Measurements from ENCODE around the gene UNC45B.
"Not testable (repeated sequence)": the region's sequence is repeated elsewhere in the genome, so short reads cannot be mapped to it uniquely, and the experiment has no call there.

The UNC45B gene, protein sequence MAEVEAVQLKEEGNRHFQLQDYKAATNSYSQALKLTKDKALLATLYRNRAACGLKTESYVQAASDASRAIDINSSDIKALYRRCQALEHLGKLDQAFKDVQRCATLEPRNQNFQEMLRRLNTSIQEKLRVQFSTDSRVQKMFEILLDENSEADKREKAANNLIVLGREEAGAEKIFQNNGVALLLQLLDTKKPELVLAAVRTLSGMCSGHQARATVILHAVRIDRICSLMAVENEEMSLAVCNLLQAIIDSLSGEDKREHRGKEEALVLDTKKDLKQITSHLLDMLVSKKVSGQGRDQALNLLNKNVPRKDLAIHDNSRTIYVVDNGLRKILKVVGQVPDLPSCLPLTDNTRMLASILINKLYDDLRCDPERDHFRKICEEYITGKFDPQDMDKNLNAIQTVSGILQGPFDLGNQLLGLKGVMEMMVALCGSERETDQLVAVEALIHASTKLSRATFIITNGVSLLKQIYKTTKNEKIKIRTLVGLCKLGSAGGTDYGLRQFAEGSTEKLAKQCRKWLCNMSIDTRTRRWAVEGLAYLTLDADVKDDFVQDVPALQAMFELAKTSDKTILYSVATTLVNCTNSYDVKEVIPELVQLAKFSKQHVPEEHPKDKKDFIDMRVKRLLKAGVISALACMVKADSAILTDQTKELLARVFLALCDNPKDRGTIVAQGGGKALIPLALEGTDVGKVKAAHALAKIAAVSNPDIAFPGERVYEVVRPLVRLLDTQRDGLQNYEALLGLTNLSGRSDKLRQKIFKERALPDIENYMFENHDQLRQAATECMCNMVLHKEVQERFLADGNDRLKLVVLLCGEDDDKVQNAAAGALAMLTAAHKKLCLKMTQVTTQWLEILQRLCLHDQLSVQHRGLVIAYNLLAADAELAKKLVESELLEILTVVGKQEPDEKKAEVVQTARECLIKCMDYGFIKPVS

GRCh38 chr17:35147375-35147905 lies at the start of gene UNC45B:
UNC45B (plus strand) TSS chr17:35147817; CDS start chr17:35148264, 447 bp downstream.
- DNase-seq = no peak

GRCh38 chr17:35099908-35100307 lies 47.7 kb upstream of the UNC45B start:
- no peak for DNase-seq

DNA sequence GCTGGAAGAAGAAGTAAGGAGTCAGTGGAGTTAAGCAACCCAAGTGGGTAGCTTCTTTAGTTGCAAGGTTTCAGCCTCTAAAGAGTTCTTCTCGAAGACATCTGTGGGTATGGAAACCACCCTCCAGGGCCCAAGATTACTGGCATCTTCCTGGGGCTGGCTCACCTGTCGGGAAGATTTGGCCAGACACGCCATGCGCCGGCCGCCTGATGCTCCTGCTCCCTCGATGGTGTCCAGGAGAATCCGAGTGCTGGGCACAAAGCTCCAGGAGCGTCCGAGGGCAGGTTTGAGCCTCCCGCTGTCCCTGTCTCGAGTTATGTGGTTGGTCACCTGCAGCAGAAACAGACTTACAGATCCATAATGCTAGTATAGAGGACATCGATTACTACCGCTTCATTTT lies 46.6 kb upstream of the UNC45B start:
- no peak for DNase-seq

DNA sequence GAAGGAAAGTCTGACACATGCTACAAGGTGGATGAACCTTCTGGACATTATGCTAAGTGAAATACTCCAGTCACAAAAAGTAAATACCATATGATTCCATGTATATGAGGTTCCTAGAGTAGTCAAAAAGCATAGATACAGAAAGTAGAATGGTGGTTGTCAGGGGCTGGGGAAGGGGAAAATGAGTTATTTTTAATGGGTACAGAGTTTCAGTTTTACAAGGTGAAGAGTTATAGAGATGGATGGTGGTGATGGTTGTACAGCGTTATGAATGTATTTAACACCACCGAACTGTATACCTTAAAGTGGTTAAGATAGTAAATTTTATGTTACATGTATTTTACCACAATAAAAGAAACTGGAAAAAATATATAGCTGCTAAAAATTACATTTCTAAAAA lies 45.9 kb upstream of the UNC45B start:
- no peak for DNase-seq

DNA sequence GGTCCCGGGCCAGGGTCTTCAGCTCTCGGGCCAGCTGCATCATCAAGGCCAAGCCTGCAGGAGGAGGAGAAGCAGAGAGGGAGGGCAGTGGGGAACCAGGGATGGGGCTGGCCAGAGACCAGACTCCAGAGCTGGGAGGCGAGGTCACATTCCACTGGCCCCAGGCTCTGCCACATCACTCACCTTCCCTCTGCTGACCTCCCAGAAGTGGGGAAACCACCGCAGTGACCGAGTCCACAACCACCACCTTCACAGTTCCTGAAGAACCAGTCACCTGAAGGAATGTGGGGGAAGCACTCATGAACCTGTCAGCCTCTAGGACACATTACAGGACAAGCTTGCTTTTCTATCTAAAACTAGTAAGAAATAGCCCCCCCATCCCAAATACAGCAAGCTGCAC lies 44.3 kb upstream of the UNC45B start:
- DNase-seq = no peak

DNA sequence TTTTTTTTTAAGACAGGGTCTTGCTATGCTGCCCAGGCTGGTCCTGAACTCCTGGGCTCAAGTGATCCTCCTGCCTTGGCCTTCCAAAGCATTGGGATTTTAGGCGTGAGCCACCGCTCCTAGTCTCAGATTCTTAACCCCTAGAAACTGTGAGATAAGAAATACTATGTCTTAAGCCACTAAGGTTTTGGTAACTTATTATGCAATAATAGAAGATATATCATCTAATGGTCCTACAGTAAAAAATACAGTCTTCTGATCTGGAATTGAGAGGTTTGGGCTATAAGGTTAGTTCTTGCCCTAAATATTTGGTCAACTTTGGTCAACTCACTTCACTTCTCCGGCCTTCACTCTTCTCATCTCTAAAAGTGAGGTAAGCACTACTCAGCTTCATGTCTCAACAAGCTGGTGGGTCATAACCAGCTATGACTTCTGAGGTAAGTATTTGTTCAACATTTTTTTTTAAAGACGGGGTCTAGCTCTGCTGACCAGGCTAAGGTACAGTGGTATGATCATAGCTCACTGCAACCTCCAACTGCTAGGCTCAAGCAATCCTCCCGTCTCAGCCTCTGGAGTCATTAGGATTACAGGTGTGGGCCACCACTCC lies 42.7 kb upstream of the UNC45B start:
- DNase-seq = no peak

DNA sequence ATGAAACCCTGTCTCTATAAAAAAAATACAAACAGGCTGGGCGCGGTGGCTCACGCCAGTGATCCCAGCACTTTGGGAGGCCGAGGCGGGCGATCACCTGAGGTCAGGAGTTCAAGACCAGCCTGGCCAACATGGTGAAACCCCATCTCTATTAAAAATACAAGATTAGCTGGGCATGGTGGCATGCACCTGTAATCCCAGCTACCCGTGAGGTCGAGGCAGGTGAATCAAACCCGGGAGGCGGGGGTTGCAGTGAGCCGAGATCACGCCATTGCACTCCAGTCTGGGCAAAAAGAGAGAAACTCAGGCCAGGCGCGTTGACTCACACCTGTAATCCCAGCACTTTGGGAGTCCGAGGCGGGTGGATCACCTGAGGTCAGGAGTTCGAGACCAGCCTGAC lies 36.8 kb upstream of the UNC45B start:
- not testable (repeated sequence) for DNase-seq

GRCh38 chr17:35116845-35117244 lies 30.8 kb upstream of the UNC45B start:
- DNase-seq = no peak

- DNase-seq = peak; percentile 30
Observed at GRCh38 chr17:35117984-35118383, 29.6 kb upstream of the UNC45B start.

DNA sequence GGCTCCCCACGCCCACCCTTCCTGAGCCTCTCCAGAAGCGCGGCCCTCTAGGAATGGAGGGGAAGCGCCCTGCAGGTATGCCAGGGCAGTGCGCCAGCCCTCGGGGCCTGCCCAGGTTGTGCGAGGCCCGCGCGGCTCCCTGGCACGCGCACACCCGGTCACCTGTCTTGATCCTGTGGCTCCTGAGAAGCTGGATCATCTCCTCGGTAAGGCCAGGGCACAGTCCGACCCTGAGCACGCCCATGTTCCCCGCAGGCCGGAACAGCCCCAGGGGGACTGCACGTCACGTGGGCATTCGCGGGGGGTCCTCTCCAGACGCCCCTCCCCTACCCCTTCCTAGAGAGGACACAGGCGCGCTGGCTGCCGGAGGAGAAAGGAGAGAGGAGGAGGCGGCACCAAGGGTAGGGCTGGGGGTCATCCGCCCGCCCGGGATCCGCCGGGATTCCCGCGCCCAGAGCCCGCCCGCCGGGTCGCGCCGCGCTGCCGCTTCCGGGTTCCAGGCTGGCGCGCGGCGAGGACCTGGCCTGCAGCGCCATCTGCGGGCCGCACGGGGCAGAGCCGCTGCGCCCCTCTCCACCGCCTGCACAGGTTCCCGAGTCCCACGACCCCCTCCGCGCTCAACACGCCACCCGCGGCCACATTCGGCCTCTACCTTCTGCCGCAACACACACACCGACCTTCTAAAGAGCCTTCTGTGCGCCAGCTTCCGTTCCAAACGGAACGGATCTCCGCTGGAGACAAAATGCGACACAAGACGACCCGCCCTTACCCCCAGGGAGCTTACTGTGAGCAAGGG lies 28.0 kb upstream of the UNC45B start, which contains the start of gene RAD51D:
Gene RAD51D (minus strand): TSS at position 491 of the 796 bp plus-strand sequence. CDS start 247 bp downstream, at position 244.
- DNase-seq = peak; percentile 55

DNA sequence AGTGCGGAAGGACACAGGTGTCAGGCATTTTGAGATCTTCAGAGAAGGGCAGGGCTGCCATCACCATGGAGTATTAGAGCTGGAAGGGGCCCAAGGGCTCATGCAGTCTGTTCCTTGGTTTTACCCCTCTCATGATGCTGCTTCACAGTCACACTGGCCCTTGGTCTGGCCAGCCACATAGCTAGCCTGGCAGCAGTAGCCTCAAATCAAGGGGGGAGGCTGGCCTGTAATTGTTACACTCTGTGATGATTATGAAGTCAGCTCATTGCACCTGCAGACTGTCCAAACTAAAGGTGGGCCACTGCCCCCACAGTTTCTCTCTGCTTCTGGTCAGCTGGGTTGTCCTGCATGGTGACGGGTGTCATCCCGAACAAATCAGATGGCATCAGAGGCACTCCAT lies 26.3 kb upstream of the UNC45B start, which contains the start of gene FNDC8:
Gene FNDC8 (plus strand): TSS at position 301 of the 400 bp plus-strand sequence. CDS start 79 bp downstream, at position 380.
- DNase-seq = no peak

GRCh38 chr17:35127751-35128514 lies 19.7 kb upstream of the UNC45B start:
- DNase-seq = no peak

DNA sequence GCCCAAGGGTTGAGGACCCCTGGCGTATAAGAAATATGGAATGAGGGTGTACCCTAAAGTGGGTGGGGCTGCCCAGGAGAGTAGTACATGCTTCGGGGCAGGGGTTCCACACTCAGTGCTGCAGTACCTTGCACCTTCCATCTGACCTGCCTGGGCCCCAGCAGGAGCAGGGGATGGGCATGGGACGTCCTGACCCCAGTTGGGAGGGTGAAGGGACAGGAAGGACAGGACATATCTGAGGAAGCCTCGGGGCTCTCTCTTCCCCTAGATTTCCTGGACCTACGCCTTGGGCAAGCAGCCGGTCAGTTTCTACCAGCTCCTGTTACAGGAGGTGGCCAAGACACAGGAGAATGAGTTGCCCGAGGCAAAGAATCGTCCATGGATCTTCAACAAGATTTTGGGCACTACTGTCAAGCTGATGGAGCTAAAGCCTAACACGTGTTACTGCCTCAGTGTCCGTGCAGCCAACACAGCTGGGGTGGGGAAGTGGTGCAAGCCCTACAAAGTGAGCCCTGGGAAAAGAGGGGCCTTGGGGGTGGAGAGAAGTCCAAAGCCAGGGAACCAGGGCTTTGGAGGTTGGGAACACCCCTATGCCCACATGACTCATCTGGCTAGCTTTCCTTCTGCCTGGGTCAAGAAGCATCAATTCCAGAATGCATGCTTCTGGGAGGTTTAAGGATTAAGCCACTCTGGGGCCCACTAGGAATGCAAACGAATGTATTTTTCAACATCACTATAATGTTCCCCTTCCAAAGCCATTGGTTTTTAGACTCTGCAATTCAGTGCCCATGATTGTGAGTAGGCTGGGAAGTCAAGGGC lies 18.3 kb upstream of the UNC45B start:
- DNase-seq = no peak

- DNase-seq = no peak
Observed at GRCh38 chr17:35129973-35130351, 17.7 kb upstream of the UNC45B start.

- no peak for DNase-seq
Observed at GRCh38 chr17:35130392-35130791, 17.2 kb upstream of the UNC45B start.

DNA sequence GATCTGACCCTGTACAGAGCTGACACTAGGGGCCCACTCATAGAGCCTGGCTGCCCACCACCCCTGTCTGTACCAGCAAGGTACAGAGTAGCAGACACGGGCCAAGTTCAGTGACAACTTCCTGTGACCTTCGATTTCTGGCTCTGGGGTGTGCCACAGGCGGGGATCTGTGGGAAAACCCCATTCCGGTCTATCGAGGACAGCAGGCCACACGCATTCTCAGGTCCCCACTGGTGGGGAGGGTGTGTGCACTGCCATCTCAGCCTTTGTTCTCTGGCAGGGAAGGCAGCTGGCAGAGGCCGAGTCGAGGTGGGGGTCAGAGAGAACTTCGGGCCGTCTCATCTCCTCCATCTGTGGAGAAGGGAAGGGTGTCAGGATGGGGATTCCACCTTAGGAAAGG lies 15.5 kb upstream of the UNC45B start:
- no peak for DNase-seq

- no peak for DNase-seq
Observed at GRCh38 chr17:35132816-35133550, 14.6 kb upstream of the UNC45B start.

DNA sequence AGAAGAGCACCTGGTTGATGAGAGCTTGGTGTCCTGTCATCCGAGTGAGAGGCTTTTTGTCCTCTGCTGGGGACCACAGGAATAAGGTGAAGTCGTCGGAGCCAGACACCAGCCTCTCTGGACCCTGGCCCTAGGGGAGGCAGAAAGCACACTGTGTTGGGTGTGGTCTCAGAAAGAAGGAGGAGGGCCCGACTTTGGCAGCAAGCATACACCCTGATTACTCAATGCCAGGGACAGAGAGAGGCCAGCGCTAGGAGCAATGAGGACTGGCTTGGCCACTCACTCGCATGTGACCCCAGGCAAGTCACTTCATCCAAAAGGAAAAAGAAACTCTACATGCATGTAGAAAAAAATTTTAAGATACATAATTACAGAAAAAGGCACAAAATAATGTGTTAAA lies 12.3 kb upstream of the UNC45B start:
- DNase-seq = no peak

GRCh38 chr17:35138218-35138617 lies 9.4 kb upstream of the UNC45B start:
- DNase-seq = no peak
